Activated naive CD8-positive, alpha-beta T cell treated with anti-CD3 and anti-CD28 coated beads, Interleukin-2, amount 50 U/mL, for 24 hours (primary cell): ENCODE measurements around the gene PREB.
"Not testable (repeated sequence)": the region's sequence is repeated elsewhere in the genome, so short reads cannot be mapped to it uniquely, and the experiment has no call there.

Experiments used
- ATAC-seq: fragments of 150-1000 bp; cut with Tn5 transposase; one replicate; pipeline ENCODE4 v1.10.0; 2021
- DNase-seq: peaks from one replicate; pipeline ENCODE4 v3.0.0; 2021
- H3K27ac Mint-ChIP-seq: one replicate; pipeline ENCODE4 v1.8.0; 2021; ENCODE audit warnings: mild to moderate bottlenecking, mixed read lengths
- H3K27me3 Mint-ChIP-seq: one replicate; pipeline ENCODE4 v1.8.0; 2021; ENCODE audit warnings: mixed read lengths
- H3K36me3 Mint-ChIP-seq: one replicate; pipeline ENCODE4 v1.8.0; 2021; ENCODE audit warnings: low read depth, mixed read lengths
- H3K4me1 Mint-ChIP-seq: one replicate; pipeline ENCODE4 v1.8.0; 2021; ENCODE audit warnings: mixed read lengths
- H3K4me3 Mint-ChIP-seq: one replicate; pipeline ENCODE4 v1.8.0; 2021; ENCODE audit warnings: mild to moderate bottlenecking, moderate library complexity, mixed read lengths
- H3K9me3 Mint-ChIP-seq: one replicate; pipeline ENCODE4 v1.8.0; 2021; ENCODE audit warnings: mixed read lengths

PREB gene

DNA sequence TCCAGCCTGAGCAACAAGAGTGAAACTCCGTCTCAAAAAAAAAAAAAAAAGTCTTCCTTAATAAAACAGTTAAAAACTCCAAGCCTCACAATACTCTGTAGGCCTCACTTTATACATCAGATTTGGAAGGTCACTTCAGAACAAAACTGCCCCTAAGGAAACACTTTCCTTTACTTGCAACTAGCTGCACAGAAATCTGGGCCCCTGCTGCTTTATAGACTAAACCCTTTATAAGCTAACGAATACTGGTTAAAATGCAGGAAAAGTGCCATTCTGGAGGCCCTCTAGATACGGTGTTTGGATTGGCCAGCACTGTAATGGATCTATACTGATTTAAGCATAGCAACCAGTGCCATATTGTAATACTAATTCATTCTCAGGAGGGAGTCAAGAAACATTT lies 9.3 kb downstream of the PREB start:
- H3K4me3 Mint-ChIP-seq, result no peak overlapping the region
- ATAC-seq (no peak), DNase-seq (no peak)
- peaks cover 17% of the 10 kb centered on the region for H3K27me3 Mint-ChIP-seq
- peaks cover 6% of the 10 kb centered on the region for H3K4me1 Mint-ChIP-seq
- no peaks in the 10 kb centered on the region for H3K9me3 Mint-ChIP-seq
- no peak overlapping the region for H3K27ac Mint-ChIP-seq
- peaks cover 3% of the 10 kb centered on the region for H3K36me3 Mint-ChIP-seq

DNA sequence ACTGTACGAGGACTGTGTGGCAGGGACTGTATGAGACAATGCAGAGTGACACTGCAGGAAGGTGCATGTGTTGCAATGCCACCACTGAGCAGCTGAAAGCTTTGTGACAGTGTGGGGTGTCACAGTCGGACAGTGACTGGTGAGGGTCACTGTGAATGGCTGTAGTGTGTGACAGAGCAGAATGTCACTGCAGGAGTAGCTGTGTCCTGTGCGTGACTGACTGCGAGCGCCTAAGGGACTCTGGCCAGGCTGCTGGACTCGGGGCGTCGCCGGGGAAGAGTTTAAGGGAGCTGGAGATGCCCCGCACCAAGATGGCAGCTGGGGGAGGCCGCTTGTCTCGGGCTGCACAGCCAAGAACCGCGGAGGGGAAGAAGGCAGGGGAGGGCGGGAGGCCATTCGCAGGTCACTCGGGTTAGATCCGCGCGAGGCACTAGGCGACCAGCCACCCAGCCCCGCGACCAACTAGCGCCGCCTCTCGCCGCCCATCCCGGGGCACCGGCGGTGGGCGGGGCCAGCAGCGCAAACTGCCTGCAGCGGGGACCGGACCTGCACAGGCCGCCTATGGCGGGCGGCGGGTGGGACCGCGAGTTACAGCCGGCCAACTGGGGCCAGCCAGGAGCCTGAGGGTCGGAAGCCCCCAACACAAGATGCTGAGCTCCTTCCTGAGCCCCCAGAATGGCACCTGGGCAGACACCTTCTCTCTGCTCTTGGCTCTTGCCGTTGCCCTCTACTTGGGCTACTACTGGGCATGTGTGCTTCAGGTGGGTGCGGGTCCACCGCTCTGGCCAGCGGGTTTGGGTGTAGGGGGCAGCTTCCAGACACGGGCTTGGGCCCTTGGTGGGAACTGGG lies 10.9 kb downstream of the PREB start, which contains the start of gene ABHD1:
ABHD1 (plus strand) TSS at position 514 of the 849 bp plus-strand sequence; CDS start at position 648, 134 bp downstream.
- peak within 1 kb of the TSS; percentile 78 for H3K4me3 Mint-ChIP-seq
- H3K4me1 Mint-ChIP-seq, result peaks cover 15% of the 10 kb centered on the region
- no peak within 1 kb of the TSS for H3K27ac Mint-ChIP-seq
- peak; percentile 71 for ATAC-seq
- H3K36me3 Mint-ChIP-seq, result no peaks in the 10 kb centered on the region
- no peaks in the 10 kb centered on the region for H3K9me3 Mint-ChIP-seq
- peaks cover 27% of the 10 kb centered on the region for H3K27me3 Mint-ChIP-seq
- DNase-seq, result peak; percentile 66

GRCh38 chr2:27122791-27123190 lies 11.6 kb downstream of the PREB start:
- no peaks in the 10 kb centered on the region for H3K9me3 Mint-ChIP-seq
- peaks cover 18% of the 10 kb centered on the region for H3K4me1 Mint-ChIP-seq
- no peak overlapping the region for H3K27ac Mint-ChIP-seq
- H3K27me3 Mint-ChIP-seq, result peaks cover 33% of the 10 kb centered on the region
- ATAC-seq (no peak), DNase-seq (no peak)
- peak overlapping the region; percentile 78 for H3K4me3 Mint-ChIP-seq
- H3K36me3 Mint-ChIP-seq, result no peaks in the 10 kb centered on the region

GRCh38 chr2:27121906-27122305 lies 12.5 kb downstream of the PREB start:
- Mint-ChIP-seq H3K27me3 (peaks cover 38% of the 10 kb centered on the region), H3K9me3 (no peaks in the 10 kb centered on the region), H3K4me3 (no peak overlapping the region), H3K36me3 (no peaks in the 10 kb centered on the region), H3K27ac (no peak overlapping the region), H3K4me1 (peaks cover 18% of the 10 kb centered on the region)
- ATAC-seq, result no peak
- DNase-seq, result no peak

DNA sequence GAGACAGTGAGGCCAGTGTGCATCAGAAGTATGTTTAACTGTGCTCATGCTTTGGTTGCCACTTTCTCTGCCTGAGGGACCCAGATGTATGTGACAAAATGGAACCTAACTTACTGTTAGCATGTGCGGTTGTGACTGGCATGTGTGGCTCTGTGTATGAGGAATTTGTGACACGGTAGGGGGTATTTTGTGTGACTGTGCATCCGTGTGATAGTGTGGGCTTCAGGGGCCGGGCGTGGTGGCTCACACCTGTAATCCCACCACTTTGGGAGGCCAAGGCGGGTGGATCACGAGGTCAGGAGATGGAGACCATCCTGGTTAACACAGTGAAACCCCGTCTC lies 15.1 kb downstream of the PREB start:
- not testable (repeated sequence) for DNase-seq, H3K9me3 Mint-ChIP-seq, ATAC-seq, H3K36me3 Mint-ChIP-seq
- Mint-ChIP-seq H3K27me3 (peaks cover 40% of the 10 kb centered on the region), H3K4me3 (peak overlapping the region; percentile 72), H3K27ac (peak overlapping the region; percentile 71), H3K4me1 (peaks cover 18% of the 10 kb centered on the region)

GRCh38 chr2:27118525-27119329 lies 15.7 kb downstream of the PREB start, which contains the start of gene CGREF1:
Gene CGREF1, minus strand, starts transcription at chr2:27119128. Its CDS starts 14,762 bp downstream, at chr2:27104366.
- H3K9me3 Mint-ChIP-seq, result no peaks in the 10 kb centered on the region
- H3K27me3 Mint-ChIP-seq, result peaks cover 40% of the 10 kb centered on the region
- peak within 1 kb of the TSS; percentile 72 for H3K4me3 Mint-ChIP-seq
- no peak for ATAC-seq
- DNase-seq, result peak; percentile 20
- no peaks in the 10 kb centered on the region for H3K36me3 Mint-ChIP-seq
- peaks cover 18% of the 10 kb centered on the region for H3K4me1 Mint-ChIP-seq
- peak within 1 kb of the TSS; percentile 71 for H3K27ac Mint-ChIP-seq

DNA sequence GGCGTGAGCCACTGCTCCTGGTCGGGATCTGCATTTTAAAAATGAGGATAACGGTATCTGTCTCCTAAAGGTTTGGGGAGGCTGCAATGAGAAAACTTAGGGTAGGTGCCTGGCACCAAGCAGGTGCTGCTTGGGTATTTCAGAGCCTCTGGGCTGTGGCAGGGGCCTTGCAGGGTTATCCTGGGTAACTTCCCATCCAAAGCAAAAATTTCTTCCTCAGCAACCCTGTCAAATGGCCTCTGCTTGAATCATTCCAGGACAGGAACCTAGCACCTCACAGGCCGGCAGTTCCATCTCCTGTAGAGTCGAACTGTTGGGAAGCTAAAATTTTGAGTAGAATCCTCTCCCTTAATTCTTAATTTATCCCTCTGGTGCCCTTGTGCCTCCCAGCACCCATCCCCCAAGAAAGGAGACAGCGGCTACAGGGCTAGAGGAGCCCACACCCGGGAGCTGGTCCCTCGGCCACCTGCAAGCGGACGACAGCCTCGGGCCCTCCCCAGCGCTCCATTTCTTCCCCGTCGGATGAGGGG lies 16.4 kb downstream of the PREB start:
- ATAC-seq, result no peak
- no peaks in the 10 kb centered on the region for H3K9me3 Mint-ChIP-seq
- peaks cover 14% of the 10 kb centered on the region for H3K4me1 Mint-ChIP-seq
- DNase-seq, result no peak
- peaks cover 40% of the 10 kb centered on the region for H3K27me3 Mint-ChIP-seq
- H3K27ac Mint-ChIP-seq, result no peak overlapping the region
- no peaks in the 10 kb centered on the region for H3K36me3 Mint-ChIP-seq
- peak overlapping the region; percentile 57 for H3K4me3 Mint-ChIP-seq

DNA sequence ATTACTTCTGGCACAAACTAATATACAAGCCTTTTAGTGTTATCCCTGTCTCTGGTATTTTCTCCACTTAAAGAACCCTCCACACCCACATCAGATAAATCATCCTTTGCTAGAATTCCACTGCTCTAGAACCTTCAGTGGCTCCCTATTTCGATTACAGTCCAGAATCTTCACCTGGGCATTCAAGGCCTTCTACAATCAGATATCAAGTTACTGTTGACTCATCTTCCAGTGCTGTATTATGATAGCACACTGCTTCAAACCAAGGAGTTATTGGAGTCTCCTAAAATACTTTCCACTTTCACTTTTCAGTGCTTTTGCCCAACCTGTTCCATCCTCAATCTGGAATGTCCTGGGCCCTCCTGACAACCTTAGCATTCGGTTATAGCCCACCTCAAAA lies 18.9 kb downstream of the PREB start:
- DNase-seq (no peak), ATAC-seq (no peak)
- Mint-ChIP-seq H3K4me1 (peaks cover 12% of the 10 kb centered on the region), H3K27ac (no peak overlapping the region), H3K4me3 (no peak overlapping the region), H3K9me3 (no peaks in the 10 kb centered on the region), H3K36me3 (no peaks in the 10 kb centered on the region), H3K27me3 (peaks cover 27% of the 10 kb centered on the region)

DNA sequence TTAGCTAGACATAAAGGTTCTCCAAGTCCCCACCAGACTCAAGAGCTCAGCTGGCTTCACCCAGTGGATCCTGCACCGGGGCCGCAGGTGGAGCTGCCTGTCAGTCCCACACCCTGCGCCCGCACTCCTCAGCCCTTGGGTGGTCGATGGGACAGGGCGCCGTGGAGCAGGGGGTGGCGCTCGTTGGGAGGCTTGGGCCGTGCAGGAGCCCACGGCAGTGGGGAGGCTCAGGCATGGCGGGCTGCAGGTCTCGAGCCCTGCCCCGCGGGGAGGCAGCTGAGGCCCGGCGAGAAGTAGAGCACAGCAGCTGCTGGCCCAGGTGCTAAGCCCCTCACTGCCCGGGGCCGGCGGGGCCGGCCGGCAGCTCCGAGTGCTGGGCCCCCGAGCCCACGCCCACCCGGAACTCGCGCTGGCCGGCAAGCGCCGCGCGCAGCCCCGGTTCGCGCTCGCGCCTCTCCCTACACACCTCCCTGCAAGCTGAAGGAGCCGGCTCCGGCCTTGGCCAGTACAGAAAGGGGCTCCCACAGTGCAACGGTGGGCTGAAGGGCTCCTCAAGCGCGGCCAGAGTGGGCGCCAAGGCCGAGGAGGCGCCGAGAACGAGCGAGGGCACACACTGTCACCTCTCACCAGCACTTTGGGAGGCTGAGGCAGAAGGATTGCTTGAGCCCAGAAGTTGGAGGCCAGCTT lies 22.9 kb downstream of the PREB start:
- H3K36me3 Mint-ChIP-seq, H3K27ac Mint-ChIP-seq, DNase-seq, ATAC-seq, H3K27me3 Mint-ChIP-seq, H3K9me3 Mint-ChIP-seq, H3K4me1 Mint-ChIP-seq, H3K4me3 Mint-ChIP-seq: not testable (repeated sequence)

DNA sequence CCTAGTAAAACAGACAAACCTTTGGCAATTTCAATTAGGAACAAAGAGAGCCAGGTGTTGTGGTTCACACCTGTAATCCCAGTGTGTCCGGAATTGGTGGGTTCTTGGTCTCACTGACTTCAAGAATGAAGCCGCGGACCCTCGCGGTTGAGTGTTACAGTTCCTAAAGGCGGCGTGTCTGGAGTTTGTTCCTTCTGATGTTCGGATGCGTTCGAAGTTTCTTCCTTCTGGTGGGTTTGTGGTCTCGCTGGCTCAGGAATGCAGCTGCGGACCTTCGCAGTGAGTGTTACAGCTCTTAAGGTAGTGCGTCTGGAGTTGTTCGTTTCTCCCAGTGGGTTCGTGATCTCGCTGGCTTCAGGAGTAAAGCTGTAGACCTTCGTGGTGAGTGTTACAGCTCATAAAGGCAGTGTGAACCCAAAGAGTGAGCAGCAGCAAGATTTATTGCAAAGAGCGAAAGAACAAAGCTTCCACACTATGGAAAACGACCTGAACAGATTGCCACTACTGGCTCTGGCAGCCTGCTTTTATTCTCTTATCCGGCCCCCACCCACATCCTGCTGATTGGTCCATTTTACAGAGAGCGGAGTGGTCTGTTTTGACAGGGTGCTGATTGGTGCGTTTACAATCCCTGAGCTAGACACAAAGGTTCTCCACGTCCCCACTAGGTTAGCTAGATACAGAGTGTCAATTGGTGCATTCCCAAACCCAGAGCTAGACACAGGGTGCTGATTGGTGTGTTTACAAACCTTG lies 23.7 kb downstream of the PREB start:
- H3K4me1 Mint-ChIP-seq, DNase-seq, H3K4me3 Mint-ChIP-seq, H3K36me3 Mint-ChIP-seq, H3K27me3 Mint-ChIP-seq, ATAC-seq, H3K27ac Mint-ChIP-seq, H3K9me3 Mint-ChIP-seq: not testable (repeated sequence)

- Mint-ChIP-seq H3K4me3 (no peak overlapping the region), H3K4me1 (no peaks in the 10 kb centered on the region), H3K9me3 (no peaks in the 10 kb centered on the region), H3K27me3 (peaks cover 4% of the 10 kb centered on the region), H3K36me3 (no peaks in the 10 kb centered on the region), H3K27ac (no peak overlapping the region)
- no peak for ATAC-seq
- DNase-seq, result no peak
These were observed 25.4 kb downstream of the PREB start for GRCh38 chr2:27109083-27109482.

- no peak for ATAC-seq
- peaks cover 6% of the 10 kb centered on the region for H3K27me3 Mint-ChIP-seq
These were observed 26.2 kb downstream of the PREB start for GRCh38 chr2:27108221-27108620.

GRCh38 chr2:27105981-27106380 lies 28.5 kb downstream of the PREB start:
- no peak overlapping the region for H3K27ac Mint-ChIP-seq

More at GRCh38 chr2:27108221-27108620, 26.2 kb downstream of the PREB start:
- H3K4me3 Mint-ChIP-seq, result no peak overlapping the region
- no peaks in the 10 kb centered on the region for H3K9me3 Mint-ChIP-seq
- no peak for DNase-seq
- no peak overlapping the region for H3K27ac Mint-ChIP-seq
- H3K36me3 Mint-ChIP-seq, result no peaks in the 10 kb centered on the region
- no peaks in the 10 kb centered on the region for H3K4me1 Mint-ChIP-seq

DNA sequence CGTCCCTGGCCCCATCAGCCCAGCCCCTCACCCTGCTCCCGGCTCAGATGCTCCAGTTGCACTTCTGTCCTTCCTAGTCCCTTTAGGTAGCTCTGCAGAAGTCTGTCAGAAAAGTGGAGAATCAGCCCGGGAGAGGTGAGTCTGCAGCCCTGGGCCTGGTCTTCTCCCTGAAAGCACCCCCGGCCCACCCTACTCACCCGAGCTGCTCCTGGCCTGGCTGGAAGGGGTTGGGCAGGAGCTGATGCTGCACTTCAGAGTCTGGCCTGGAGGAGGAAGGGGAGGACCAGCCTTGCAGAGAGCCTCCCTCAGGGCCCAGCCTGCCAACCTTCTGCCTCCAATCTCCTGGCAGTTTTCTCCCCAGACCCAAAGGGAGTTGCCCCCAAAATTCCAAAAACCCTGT lies 32.1 kb downstream of the PREB start:
- Mint-ChIP-seq H3K4me1 (no peaks in the 10 kb centered on the region), H3K36me3 (no peaks in the 10 kb centered on the region), H3K27ac (no peak overlapping the region), H3K27me3 (peaks cover 4% of the 10 kb centered on the region), H3K4me3 (no peak overlapping the region), H3K9me3 (no peaks in the 10 kb centered on the region)
- ATAC-seq (no peak), DNase-seq (no peak)

More at GRCh38 chr2:27105981-27106380, 28.5 kb downstream of the PREB start:
- H3K4me1 Mint-ChIP-seq, result no peaks in the 10 kb centered on the region
- no peak for ATAC-seq
- H3K27me3 Mint-ChIP-seq, result peaks cover 6% of the 10 kb centered on the region
- no peak overlapping the region for H3K4me3 Mint-ChIP-seq
- no peak for DNase-seq
- no peaks in the 10 kb centered on the region for H3K9me3 Mint-ChIP-seq
- no peaks in the 10 kb centered on the region for H3K36me3 Mint-ChIP-seq
